Activated naive CD8-positive, alpha-beta T cell treated with anti-CD3 and anti-CD28 coated beads, Interleukin-2, amount 10 ng/mL, durations not matched to agents 7 days and 5 days (primary cell): ENCODE results near the gene PRDX2. TPM values are rescaled to one million over a fixed set of nuclear protein-coding genes. Genes with fewer than 3 reads are reported as not detected.

ENCODE experiments used
- ATAC-seq: fragments of 150-1000 bp; cut with Tn5 transposase; one replicate; pipeline ENCODE4 v1.10.0; 2021; ENCODE audit warnings: low read depth, moderate library complexity
- POLR2A ChIA-PET: fragments of 350-600 bp; sonication (Branson Sonifier 250); formaldehyde crosslinking; loops from one replicate; lab custom pipeline; 2021; ENCODE audit warnings: antibody characterized with exemption; lab: Charles Lee
- DNase-seq: peaks from one replicate; pipeline ENCODE4 v3.0.0; 2021
- H3K27ac Mint-ChIP-seq: one replicate; pipeline ENCODE4 v1.8.0; 2022; ENCODE audit warnings: mild to moderate bottlenecking, mixed read lengths
- H3K27me3 Mint-ChIP-seq: one replicate; pipeline ENCODE4 v1.8.0; 2022; ENCODE audit warnings: mild to moderate bottlenecking, moderate library complexity, mixed read lengths
- H3K36me3 Mint-ChIP-seq: one replicate; pipeline ENCODE4 v1.8.0; 2021; ENCODE audit warnings: mild to moderate bottlenecking, mixed read lengths
- H3K4me1 Mint-ChIP-seq: one replicate; pipeline ENCODE4 v1.8.0; 2021; ENCODE audit warnings: mixed read lengths
- H3K4me3 Mint-ChIP-seq: one replicate; pipeline ENCODE4 v1.8.0; 2022; ENCODE audit warnings: mild to moderate bottlenecking, moderate library complexity, mixed read lengths
- H3K9me3 Mint-ChIP-seq: one replicate; pipeline ENCODE4 v1.8.0; 2021; ENCODE audit warnings: mixed read lengths
- total RNA-seq, 2 experiments: library from RNA; stranded (reverse); gene quantifications; one replicate each; pipeline ENCODE4 v1.2.3, GENCODE V29; 2021

The PRDX2 gene
- total RNA-seq, 2 experiments from 2014 or later: 170 to 181 TPM

DNA sequence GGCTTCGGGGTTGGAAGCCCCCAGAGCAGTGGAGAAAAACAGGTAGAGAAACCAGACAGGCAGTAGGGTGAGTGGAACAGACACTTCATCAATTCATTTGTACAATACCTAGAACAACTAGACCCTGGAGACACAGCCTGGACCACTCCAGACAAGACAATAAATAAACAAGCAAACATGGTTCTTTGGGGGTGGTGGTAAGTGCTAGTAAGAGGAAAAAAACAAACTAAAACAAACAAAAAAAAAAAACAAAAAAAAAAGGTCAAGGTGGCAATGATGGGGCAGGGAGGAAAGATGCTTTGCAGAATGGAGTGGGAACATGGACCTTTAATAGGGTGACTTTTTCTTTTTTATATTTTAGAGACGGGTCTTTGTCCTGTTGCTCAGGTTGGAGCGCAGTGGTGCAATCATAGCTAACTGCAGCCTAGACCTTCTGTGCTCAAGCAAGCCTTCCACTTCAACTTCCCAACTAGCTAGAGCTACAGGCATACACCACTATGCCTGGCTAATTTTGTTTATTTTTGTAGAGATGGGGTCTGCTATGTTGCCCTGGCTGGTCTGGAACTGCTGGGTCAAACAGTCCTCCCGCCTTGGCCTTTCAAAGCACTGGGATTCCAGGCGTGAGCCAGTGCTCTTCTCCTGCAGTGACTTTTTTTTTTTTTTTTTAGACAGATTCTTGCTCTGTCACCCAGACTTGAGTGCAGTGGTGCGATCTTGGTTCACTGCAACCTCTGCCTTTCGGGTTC is 7.2 kb downstream of the PRDX2 start:
- peaks cover 30% of the 10 kb centered on the region for H3K4me1 Mint-ChIP-seq
- H3K4me3 Mint-ChIP-seq: peak overlapping the region; percentile 76
- H3K27me3 Mint-ChIP-seq: no peaks in the 10 kb centered on the region
- ATAC-seq (no peak), DNase-seq (no peak)
- peak overlapping the region; percentile 87 for H3K27ac Mint-ChIP-seq
- POLR2A ChIA-PET: interaction anchor here (0.6 to 9.6 kb wide), 9 partner anchors 15 to 353 kb away, joined by 3 to 361 read pairs (median 10); partner anchors contain the start of gene GET3
- peaks cover 1% of the 10 kb centered on the region for H3K36me3 Mint-ChIP-seq
- H3K9me3 Mint-ChIP-seq: no peaks in the 10 kb centered on the region

DNA sequence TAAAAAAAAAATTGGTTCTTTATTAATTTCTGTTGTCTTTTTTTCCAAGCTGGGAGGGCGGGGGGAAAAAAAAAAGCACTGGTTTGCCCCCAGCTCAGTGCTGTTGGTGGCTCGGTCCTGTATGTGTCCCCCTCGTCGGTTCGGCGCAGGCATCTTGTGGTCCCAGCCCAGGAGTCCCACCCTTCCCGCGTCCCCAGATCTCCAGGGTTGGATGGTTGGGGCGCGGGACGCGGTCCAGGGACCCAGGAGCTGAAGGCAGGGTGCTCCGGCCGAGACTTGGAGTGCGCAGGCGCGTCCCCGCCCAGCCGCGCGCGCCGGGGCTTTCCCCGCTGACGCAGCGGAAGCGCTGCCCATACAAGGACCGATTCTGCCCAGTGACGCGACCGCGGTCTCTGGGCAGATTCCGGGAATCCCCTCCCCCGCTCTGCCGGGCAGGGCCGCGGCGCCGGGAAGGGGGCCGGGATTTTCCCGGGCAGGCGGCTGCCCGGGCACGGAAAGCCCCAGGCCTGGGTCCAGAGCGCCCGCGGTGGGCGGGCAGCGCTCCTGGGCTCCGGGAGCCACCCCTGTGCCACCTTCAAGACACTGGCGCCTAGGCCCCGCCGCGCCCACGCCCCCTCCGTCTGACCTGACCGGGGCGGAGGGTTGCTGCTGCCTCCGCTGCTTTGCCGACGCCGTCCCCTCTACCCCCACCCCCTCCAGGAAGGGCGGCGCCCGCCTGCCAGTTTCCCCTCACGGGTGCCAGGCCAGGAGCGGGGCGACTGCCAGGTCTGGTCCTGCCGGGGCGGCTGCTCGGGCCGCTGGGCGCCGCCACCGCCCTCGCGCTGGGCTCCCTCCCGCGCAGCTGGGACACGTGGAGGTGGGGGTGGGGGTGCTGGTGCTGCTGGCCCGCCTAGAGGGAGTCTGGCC is 8.1 kb downstream of the PRDX2 start:
- POLR2A ChIA-PET: interaction anchor here (0.6 to 9.6 kb wide), 16 partner anchors 8 to 172 kb away, joined by 3 to 361 read pairs (median 12); partner anchors contain the start of genes DHPS, GET3, PRDX2 and RNASEH2A
- peak overlapping the region; percentile 96 for H3K27ac Mint-ChIP-seq
- peaks cover 35% of the 10 kb centered on the region for H3K4me1 Mint-ChIP-seq
- H3K27me3 Mint-ChIP-seq: no peaks in the 10 kb centered on the region
- H3K36me3 Mint-ChIP-seq: peaks cover 1% of the 10 kb centered on the region
- H3K4me3 Mint-ChIP-seq: peak overlapping the region; percentile 94
- H3K9me3 Mint-ChIP-seq: no peaks in the 10 kb centered on the region
- DNase-seq: peak; percentile 97
- ATAC-seq: peak; percentile 28

DNA sequence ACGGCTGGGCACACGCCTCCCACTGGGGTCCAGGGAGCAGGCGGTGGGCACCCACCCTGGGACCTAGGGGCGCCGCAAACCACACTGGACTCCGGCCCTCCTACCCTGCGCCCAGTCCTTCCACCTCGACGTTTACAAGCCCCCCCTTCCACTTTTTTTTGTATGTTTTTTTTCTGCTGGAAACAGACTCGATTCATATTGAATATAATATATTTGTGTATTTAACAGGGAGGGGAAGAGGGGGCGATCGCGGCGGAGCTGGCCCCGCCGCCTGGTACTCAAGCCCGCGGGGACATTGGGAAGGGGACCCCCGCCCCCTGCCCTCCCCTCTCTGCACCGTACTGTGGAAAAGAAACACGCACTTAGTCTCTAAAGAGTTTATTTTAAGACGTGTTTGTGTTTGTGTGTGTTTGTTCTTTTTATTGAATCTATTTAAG is 8.7 kb downstream of the PRDX2 start:
- Mint-ChIP-seq H3K36me3 (peaks cover 1% of the 10 kb centered on the region), H3K9me3 (no peaks in the 10 kb centered on the region), H3K4me1 (peaks cover 37% of the 10 kb centered on the region), H3K4me3 (peak overlapping the region; percentile 94), H3K27me3 (no peaks in the 10 kb centered on the region), H3K27ac (peak overlapping the region; percentile 96)
- POLR2A ChIA-PET: interaction anchor here (0.6 to 9.6 kb wide), 21 partner anchors 8 to 566 kb away, joined by 3 to 361 read pairs (median 7); partner anchors contain the start of genes DHPS, GET3, PRDX2 and RNASEH2A
- ATAC-seq (no peak), DNase-seq (no peak)

DNA sequence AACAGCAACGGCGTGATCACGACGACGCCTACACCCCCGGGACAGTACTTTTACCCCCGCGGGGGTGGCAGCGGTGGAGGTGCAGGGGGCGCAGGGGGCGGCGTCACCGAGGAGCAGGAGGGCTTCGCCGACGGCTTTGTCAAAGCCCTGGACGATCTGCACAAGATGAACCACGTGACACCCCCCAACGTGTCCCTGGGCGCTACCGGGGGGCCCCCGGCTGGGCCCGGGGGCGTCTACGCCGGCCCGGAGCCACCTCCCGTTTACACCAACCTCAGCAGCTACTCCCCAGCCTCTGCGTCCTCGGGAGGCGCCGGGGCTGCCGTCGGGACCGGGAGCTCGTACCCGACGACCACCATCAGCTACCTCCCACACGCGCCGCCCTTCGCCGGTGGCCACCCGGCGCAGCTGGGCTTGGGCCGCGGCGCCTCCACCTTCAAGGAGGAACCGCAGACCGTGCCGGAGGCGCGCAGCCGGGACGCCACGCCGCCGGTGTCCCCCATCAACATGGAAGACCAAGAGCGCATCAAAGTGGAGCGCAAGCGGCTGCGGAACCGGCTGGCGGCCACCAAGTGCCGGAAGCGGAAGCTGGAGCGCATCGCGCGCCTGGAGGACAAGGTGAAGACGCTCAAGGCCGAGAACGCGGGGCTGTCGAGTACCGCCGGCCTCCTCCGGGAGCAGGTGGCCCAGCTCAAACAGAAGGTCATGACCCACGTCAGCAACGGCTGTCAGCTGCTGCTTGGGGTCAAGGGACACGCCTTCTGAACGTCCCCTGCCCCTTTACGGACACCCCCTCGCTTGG is 9.3 kb downstream of the PRDX2 start:
- peak overlapping the region; percentile 94 for H3K4me3 Mint-ChIP-seq
- H3K4me1 Mint-ChIP-seq: peaks cover 37% of the 10 kb centered on the region
- H3K36me3 Mint-ChIP-seq: peaks cover 1% of the 10 kb centered on the region
- POLR2A ChIA-PET: interaction anchor here (0.6 to 9.6 kb wide), 23 partner anchors 9 to 630 kb away, joined by 3 to 361 read pairs (median 6); partner anchors contain the start of genes DHPS, GCDH, GET3 and PRDX2
- DNase-seq: peak; percentile 86
- H3K27me3 Mint-ChIP-seq: no peaks in the 10 kb centered on the region
- peak; percentile 2 for ATAC-seq
- H3K9me3 Mint-ChIP-seq: no peaks in the 10 kb centered on the region
- peak overlapping the region; percentile 96 for H3K27ac Mint-ChIP-seq

DNA sequence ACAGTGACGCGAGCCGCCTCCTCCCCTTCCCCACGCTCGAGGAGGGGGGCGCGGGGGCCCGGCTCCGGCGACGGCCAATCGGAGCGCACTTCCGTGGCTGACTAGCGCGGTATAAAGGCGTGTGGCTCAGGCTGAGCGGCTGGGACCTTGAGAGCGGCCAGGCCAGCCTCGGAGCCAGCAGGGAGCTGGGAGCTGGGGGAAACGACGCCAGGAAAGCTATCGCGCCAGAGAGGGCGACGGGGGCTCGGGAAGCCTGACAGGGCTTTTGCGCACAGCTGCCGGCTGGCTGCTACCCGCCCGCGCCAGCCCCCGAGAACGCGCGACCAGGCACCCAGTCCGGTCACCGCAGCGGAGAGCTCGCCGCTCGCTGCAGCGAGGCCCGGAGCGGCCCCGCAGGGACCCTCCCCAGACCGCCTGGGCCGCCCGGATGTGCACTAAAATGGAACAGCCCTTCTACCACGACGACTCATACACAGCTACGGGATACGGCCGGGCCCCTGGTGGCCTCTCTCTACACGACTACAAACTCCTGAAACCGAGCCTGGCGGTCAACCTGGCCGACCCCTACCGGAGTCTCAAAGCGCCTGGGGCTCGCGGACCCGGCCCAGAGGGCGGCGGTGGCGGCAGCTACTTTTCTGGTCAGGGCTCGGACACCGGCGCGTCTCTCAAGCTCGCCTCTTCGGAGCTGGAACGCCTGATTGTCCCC is 10.1 kb downstream of the PRDX2 start, which contains the start of gene JUNB:
JUNB (plus strand) TSS at position 142 of the 706 bp plus-strand sequence; CDS start at position 428, 286 bp downstream.
- H3K27ac Mint-ChIP-seq: peak within 1 kb of the TSS; percentile 96
- POLR2A ChIA-PET: interaction anchor here (0.5 to 9.6 kb wide), 23 partner anchors 10 to 629 kb away, joined by 3 to 361 read pairs (median 6); partner anchors contain the start of genes DHPS, GCDH, GET3 and PRDX2
- ATAC-seq (peak; percentile 42), DNase-seq (peak; percentile 97)
- H3K9me3 Mint-ChIP-seq: no peaks in the 10 kb centered on the region
- H3K36me3 Mint-ChIP-seq: peaks cover 1% of the 10 kb centered on the region
- peaks cover 37% of the 10 kb centered on the region for H3K4me1 Mint-ChIP-seq
- H3K4me3 Mint-ChIP-seq: peak within 1 kb of the TSS; percentile 94
- H3K27me3 Mint-ChIP-seq: no peaks in the 10 kb centered on the region

DNA sequence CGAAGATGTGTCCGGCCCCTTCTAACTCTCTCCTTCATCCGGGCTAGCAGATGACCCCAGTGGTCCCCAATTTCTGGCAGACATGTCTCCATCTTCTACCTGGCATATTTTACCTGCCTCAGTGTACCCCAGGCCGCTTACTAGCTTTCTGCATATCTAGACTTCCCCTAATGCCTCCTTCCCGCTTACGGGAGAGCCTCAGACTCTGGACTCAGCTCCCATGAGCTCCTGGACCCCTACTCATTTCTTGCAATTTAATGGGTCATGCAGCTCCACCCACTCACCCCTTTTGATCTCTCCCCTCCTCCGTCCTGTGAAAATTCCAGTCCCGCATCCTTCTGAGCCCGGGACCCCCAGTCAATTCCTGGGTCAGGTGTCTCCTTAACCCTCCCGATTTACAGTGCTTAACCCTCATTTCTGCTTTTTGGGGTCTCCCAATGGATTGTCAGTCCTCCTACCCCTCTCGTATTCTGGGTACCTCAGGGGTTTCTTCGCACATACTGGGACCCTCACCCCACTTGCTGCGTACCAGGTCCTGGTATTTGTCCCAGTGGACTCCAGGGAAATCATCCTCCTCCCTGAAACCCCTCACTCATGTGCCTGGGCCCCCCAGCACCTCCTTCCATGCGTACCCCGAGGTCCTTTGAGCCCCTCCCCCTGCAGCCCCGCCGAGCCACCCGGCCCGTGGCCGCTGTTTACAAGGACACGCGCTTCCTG is 10.8 kb downstream of the PRDX2 start:
- POLR2A ChIA-PET: interaction anchor here (0.5 to 9.6 kb wide), 19 partner anchors 11 to 628 kb away, joined by 3 to 361 read pairs (median 10); partner anchors contain the start of genes DHPS, GCDH, GET3 and PRDX2
- Mint-ChIP-seq H3K36me3 (peaks cover 1% of the 10 kb centered on the region), H3K4me1 (peaks cover 30% of the 10 kb centered on the region), H3K4me3 (peak overlapping the region; percentile 94), H3K27me3 (no peaks in the 10 kb centered on the region), H3K9me3 (no peaks in the 10 kb centered on the region), H3K27ac (peak overlapping the region; percentile 95)
- DNase-seq (no peak), ATAC-seq (no peak)

DNA sequence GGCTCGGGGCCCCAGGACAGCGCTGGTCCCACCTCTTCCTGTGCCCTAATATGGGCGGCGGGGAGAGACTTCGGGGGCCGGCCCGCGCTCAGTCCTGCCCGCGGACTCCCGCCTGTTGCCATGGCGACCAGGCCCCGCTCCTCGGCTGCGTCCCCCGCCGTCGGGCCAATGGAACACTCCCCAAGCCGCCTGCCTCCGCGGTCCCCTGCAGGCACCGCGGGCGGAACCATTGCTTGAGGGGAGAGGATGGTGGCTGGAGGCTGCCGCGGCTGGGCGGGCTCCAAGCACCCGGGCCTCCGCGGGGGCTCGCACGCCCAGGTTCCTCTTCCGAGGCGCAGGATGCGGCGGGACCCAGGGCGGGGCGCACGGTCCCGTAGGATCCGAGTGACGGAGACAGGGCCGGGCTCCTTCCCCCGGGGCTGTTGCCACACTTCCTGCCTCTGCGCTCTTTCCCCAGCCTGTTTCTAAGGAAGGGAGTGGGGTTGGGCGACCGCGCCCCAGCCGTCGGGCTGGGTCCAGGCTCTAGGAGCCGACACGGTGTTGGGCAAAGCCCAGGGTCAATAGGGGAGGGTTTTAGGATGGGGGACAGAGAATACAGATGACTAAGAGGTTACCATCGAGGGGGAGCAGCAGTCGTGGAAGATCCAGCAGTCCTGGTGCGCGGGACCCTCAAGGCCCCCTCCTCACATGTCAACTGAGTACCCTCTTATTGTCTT is 11.5 kb downstream of the PRDX2 start:
- ATAC-seq (peak; percentile 51), DNase-seq (peak; percentile 98)
- H3K27me3 Mint-ChIP-seq: no peaks in the 10 kb centered on the region
- POLR2A ChIA-PET: interaction anchor here (0.6 to 9.6 kb wide), 5 partner anchors 10 to 91 kb away, joined by 4 to 361 read pairs (median 30); partner anchors contain the start of genes PRDX2 and THSD8
- H3K4me3 Mint-ChIP-seq: peak overlapping the region; percentile 94
- peaks cover 28% of the 10 kb centered on the region for H3K4me1 Mint-ChIP-seq
- H3K36me3 Mint-ChIP-seq: peaks cover 1% of the 10 kb centered on the region
- no peaks in the 10 kb centered on the region for H3K9me3 Mint-ChIP-seq
- peak overlapping the region; percentile 95 for H3K27ac Mint-ChIP-seq

DNA sequence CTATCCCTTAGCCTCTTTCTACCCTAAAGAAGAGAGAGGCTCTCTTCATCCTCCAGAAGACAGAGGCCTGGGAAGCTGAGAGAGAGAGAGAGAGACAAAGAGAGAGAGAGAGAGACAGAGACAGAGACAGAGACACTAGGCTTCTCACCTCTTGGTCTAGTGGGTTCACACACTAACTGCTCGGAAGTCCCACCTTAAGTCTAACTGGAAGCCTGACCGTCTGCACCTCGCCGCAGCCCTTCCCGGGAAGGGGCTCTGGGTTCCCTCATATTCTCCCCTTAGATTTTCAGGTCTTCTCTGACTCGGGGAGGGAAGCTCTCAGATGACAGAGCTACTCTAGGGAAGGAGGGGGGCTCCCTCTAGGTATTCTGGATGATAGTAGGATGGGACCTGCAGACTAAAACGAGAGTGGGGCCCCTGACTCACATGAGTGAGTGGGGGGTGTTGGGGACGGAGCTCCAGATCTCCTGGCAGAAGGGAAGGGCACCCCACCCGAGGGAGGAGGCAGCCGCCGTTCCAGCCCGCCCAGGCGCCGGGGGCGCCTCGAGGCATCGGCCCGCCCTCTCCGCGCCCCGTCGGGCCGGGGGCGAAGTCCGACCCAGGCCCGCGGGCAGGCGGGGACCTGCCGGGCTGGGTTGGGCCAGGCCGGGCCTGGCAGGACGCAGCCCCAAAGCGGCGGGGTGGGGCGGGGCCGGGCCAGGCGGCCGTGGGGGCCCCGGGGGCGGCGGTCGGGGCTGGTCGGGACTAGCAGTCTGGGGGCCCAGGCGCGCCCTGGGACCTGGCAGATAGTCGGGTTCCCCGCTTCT is 12.3 kb downstream of the PRDX2 start:
- no peak for DNase-seq
- peak overlapping the region; percentile 94 for H3K4me3 Mint-ChIP-seq
- POLR2A ChIA-PET: interaction anchor here (3.4 kb wide), 1 partner anchor 12 kb away, joined by 31 read pairs; no protein-coding TSS in a partner anchor
- no peaks in the 10 kb centered on the region for H3K27me3 Mint-ChIP-seq
- H3K9me3 Mint-ChIP-seq: no peaks in the 10 kb centered on the region
- ATAC-seq: no peak
- H3K4me1 Mint-ChIP-seq: peaks cover 22% of the 10 kb centered on the region
- peak overlapping the region; percentile 92 for H3K27ac Mint-ChIP-seq
- H3K36me3 Mint-ChIP-seq: peaks cover 1% of the 10 kb centered on the region

DNA sequence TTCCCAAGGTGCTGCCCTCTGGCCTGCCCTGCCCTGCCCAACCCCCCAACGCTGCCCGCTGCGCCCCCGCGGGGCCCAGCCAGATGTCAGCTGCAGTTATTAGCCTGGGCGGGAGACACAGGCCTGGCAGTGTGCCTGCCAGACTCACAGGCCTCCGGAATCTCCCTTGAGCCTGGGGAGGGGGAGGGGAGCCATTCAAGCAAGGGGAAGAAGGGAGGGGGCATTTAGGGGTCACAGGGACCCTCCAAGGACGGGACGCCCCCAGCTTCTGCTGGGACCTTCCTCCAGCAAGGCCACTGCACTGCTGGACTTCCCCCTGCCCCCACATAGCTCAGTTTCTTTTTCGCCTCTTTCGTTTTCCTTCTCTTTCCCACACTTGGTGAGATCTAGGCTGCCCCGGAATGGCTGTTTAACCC is 12.9 kb downstream of the PRDX2 start:
- H3K9me3 Mint-ChIP-seq: no peaks in the 10 kb centered on the region
- peak overlapping the region; percentile 92 for H3K27ac Mint-ChIP-seq
- ATAC-seq (no peak), DNase-seq (no peak)
- peak overlapping the region; percentile 92 for H3K4me3 Mint-ChIP-seq
- POLR2A ChIA-PET: interaction anchor here (3.4 kb wide), 1 partner anchor 11 kb away, joined by 31 read pairs; no protein-coding TSS in a partner anchor
- peaks cover 1% of the 10 kb centered on the region for H3K36me3 Mint-ChIP-seq
- peaks cover 19% of the 10 kb centered on the region for H3K4me1 Mint-ChIP-seq
- no peaks in the 10 kb centered on the region for H3K27me3 Mint-ChIP-seq
